Nasal cavity respiratory epithelium epithelial cell of viscerocranial mucosa (primary cell): Measurements from ENCODE around the gene SMARCE1. TPM values are rescaled to one million over a fixed set of nuclear protein-coding genes. Genes with fewer than 3 reads are reported as not detected.

Experiments
- total RNA-seq: library from RNA; depleted of rRNA; stranded (reverse); fragments of >200 nt; gene quantifications from 2 replicates; pipeline ENCODE4 v1.2.3, GENCODE V29; 2014

Gene SMARCE1
- total RNA-seq: 59.5 and 89.9 TPM in 2 replicates

GRCh38 chr17:40647624-40648383, at the start of gene SMARCE1:
TSS of gene SMARCE1 (minus strand) at chr17:40647818. CDS start at chr17:40645802, 2,016 bp downstream.

GRCh38 chr17:40664582-40665333, 17.1 kb upstream of the SMARCE1 start, which contains the start of gene KRT222:
TSS of gene KRT222 (minus strand) at chr17:40665177. CDS start at chr17:40665099, 78 bp downstream.

Other genes with a start within 250 kb of the SMARCE1 start
- 0.50 and 2.1 TPM in 2 replicates for gene TOP2A, start 229.9 kb downstream of the SMARCE1 start, total RNA-seq
- 18.5 and 24.3 TPM in 2 replicates for gene IGFBP4, start 204.4 kb downstream of the SMARCE1 start, total RNA-seq
- gene TNS4, start 146.2 kb downstream of the SMARCE1 start, total RNA-seq: 24.3 and 91.8 TPM in 2 replicates
- not detected in 2 replicates for gene CCR7, start 82.3 kb downstream of the SMARCE1 start, total RNA-seq
- gene KRT222, start 17.4 kb upstream of the SMARCE1 start, total RNA-seq: under 0.01 TPM in 1 of 2 replicates, not detected in the other
- 3.4 TPM in 1 of 2 replicates, not detected in the other for gene KRT24, start 55.9 kb upstream of the SMARCE1 start, total RNA-seq
- not detected in 2 replicates for gene KRT25, start 107.5 kb upstream of the SMARCE1 start, total RNA-seq
- gene KRT26, start 124.4 kb upstream of the SMARCE1 start, total RNA-seq: not detected in 2 replicates
- gene KRT27, start 134.7 kb upstream of the SMARCE1 start, total RNA-seq: not detected in 2 replicates
- not detected in 2 replicates for gene KRT28, start 152.1 kb upstream of the SMARCE1 start, total RNA-seq
- 5.9 and 8.5 TPM in 2 replicates for gene KRT10, start 174.8 kb upstream of the SMARCE1 start, total RNA-seq
- not detected in 2 replicates for gene KRT12, start 219.4 kb upstream of the SMARCE1 start, total RNA-seq
- not detected in 2 replicates for gene KRT20, start 237.4 kb upstream of the SMARCE1 start, total RNA-seq